Stomach (tissue), 4 donors: ENCODE results near the gene CD101.

Experiments
- CTCF ChIP-seq, 7 experiments: fragments of 450-650 bp in 4 of 7; fragments of 200-600 bp in 3 of 7; sonication (generic) in 3 of 7; IDR thresholded peaks; one replicate each; pipeline ENCODE4 v1.5.1; 2016 to 2019; ENCODE audit warnings: antibody characterized with exemption in 7 of 7, control low read depth in 2 of 7, mild to moderate bottlenecking in 1 of 7
- EP300 ChIP-seq: sonication (generic); formaldehyde crosslinking; IDR thresholded peaks from one replicate; pipeline ENCODE4 v1.6.1; 2017; ENCODE audit warnings: antibody characterized with exemption

DNA sequence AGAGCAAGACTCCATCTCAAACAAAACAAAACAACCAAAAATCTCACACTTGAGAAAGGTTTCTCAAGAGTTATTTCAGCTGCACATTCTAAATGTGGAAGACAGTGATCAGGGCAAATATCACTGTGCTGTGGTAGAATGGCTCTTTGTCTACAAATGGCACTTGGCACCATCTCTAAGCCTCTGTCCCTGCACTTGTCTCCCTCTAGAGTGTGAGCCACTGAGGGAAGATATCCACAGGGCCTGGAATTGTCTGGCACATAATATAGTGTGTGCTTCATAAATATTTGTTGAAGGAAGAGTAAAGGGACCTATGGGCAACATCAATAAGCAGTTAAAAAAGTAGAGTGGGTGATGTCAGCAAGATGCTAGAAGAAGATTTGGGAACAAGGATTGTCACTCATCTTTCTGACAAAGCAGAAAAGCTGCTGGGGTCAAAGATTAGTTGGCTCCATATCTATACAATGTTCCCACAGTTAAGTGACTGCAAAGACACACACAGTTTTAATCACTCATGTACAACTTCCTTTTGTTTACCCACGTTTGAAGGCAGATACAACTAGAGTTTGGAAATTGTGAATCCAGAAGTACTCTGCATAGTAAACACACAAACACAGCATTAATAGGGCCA lies 19.1 kb downstream of the CD101 start:
- no peak for TF ChIP-seq CTCF (IDR thresholded peaks at IDR 0.05)
- no peak for TF ChIP-seq EP300
